ENCODE results near the gene HPRT1.
"Not testable (repeated sequence)": the region's sequence is repeated elsewhere in the genome, so short reads cannot be mapped to it uniquely, and the experiment has no call there.

Gene HPRT1

GRCh38 chrX:134460005-134460861 lies at the start of gene HPRT1:
Gene HPRT1 (plus strand): TSS chrX:134460165. CDS start chrX:134460312, 147 bp downstream.
- no peak for FAIRE-seq

GRCh38 chrX:134416087-134416486 lies 43.9 kb upstream of the HPRT1 start:
- peak; percentile 24 for FAIRE-seq

- no peak for FAIRE-seq
Measured at GRCh38 chrX:134418317-134419113, 41.5 kb upstream of the HPRT1 start.

- FAIRE-seq, result no peak
Measured at GRCh38 chrX:134419784-134420183, 40.2 kb upstream of the HPRT1 start.

- peak; percentile 30 for FAIRE-seq
Measured at GRCh38 chrX:134423606-134424005, 36.4 kb upstream of the HPRT1 start.

- no peak for FAIRE-seq
Measured at GRCh38 chrX:134426281-134426680, 33.7 kb upstream of the HPRT1 start.

- no peak for FAIRE-seq
Measured at GRCh38 chrX:134431894-134432293, 28.1 kb upstream of the HPRT1 start.

- FAIRE-seq, result no peak
Measured at GRCh38 chrX:134435894-134436293, 24.1 kb upstream of the HPRT1 start.

GRCh38 chrX:134443020-134443419 lies 16.9 kb upstream of the HPRT1 start:
- peak; percentile 75 for FAIRE-seq

- no peak for FAIRE-seq
Measured at GRCh38 chrX:134443461-134443860, 16.5 kb upstream of the HPRT1 start.

- no peak for FAIRE-seq
Measured at GRCh38 chrX:134444681-134445080, 15.3 kb upstream of the HPRT1 start.

- no peak for FAIRE-seq
Measured at GRCh38 chrX:134452596-134452995, 7.4 kb upstream of the HPRT1 start.

- FAIRE-seq, result no peak
Measured at GRCh38 chrX:134453631-134454030, 6.3 kb upstream of the HPRT1 start.

- no peak for FAIRE-seq
Measured at GRCh38 chrX:134454506-134454905, 5.5 kb upstream of the HPRT1 start.

GRCh38 chrX:134457708-134458107 lies 2.3 kb upstream of the HPRT1 start:
- no peak for FAIRE-seq

- no peak for FAIRE-seq
Measured at GRCh38 chrX:134459683-134460004, 321 bp upstream of the HPRT1 start.

GRCh38 chrX:134460862-134461220 lies 876 bp downstream of the HPRT1 start:
- no peak for FAIRE-seq

GRCh38 chrX:134461437-134461836 lies 1.5 kb downstream of the HPRT1 start:
- no peak for FAIRE-seq

GRCh38 chrX:134462927-134463326 lies 3.0 kb downstream of the HPRT1 start:
- no peak for FAIRE-seq

GRCh38 chrX:134464453-134464852 lies 4.5 kb downstream of the HPRT1 start:
- not testable (repeated sequence) for FAIRE-seq

- no peak for FAIRE-seq
Measured at GRCh38 chrX:134469486-134469885, 9.5 kb downstream of the HPRT1 start.

- no peak for FAIRE-seq
Measured at GRCh38 chrX:134470013-134470412, 10.0 kb downstream of the HPRT1 start.

- no peak for FAIRE-seq
Measured at GRCh38 chrX:134472041-134472440, 12.1 kb downstream of the HPRT1 start.

GRCh38 chrX:134476284-134476683 lies 16.3 kb downstream of the HPRT1 start:
- FAIRE-seq, result no peak
